Suprapubic skin (tissue), 4 donors: Measurements from ENCODE around the gene TUBA1A.

Experiments
- CTCF ChIP-seq, 2 donors: fragments of 200-600 bp in 1 of 2; fragments of 450-650 bp in 1 of 2; sonication (generic) in 1 of 2; IDR thresholded peaks; one replicate each; pipeline ENCODE4 v1.5.1; 2016 to 2019; ENCODE audit warnings: antibody characterized with exemption in 2 of 2, mild to moderate bottlenecking in 1 of 2, moderate library complexity in 1 of 2
- EP300 ChIP-seq: sonication (generic); formaldehyde crosslinking; IDR thresholded peaks from one replicate; pipeline ENCODE4 v1.6.1; 2017; ENCODE audit warnings: antibody characterized with exemption
- POLR2A ChIP-seq, 2 donors: fragments of 450-650 bp; IDR thresholded peaks; one replicate each; pipeline ENCODE4 v1.6.1; 2017; ENCODE audit warnings: antibody characterized with exemption in 2 of 2, mild to moderate bottlenecking in 2 of 2, moderate library complexity in 2 of 2
- POLR2AphosphoS5 ChIP-seq, 3 donors: sonication (generic); formaldehyde crosslinking; IDR thresholded peaks; one replicate each; pipeline ENCODE4 v1.6.1; 2017; ENCODE audit warnings: antibody characterized with exemption in 3 of 3

GRCh38 chr12:49187184-49187583 lies 1.7 kb downstream of the TUBA1A start:
- TF ChIP-seq CTCF (IDR thresholded peaks at IDR 0.05) (no peak), POLR2A (IDR thresholded peaks at IDR 0.05) (no peak), EP300 (no peak), POLR2AphosphoS5 (IDR thresholded peaks at IDR 0.05) (peak in 1 of 3 donors; percentile 12)
